IgD-negative memory B cell (primary cell): ENCODE results near the gene RSU1. TPM values are rescaled to one million over a fixed set of nuclear protein-coding genes. Genes with fewer than 3 reads are reported as not detected.
A peak's percentile ranks its signal among the peaks of the same experiment; 100 is the strongest.
"Not testable (repeated sequence)": the region's sequence is repeated elsewhere in the genome, so short reads cannot be mapped to it uniquely, and the experiment has no call there.

Experiments
- H3K27ac Mint-ChIP-seq, 3 donors: one replicate each; pipeline ENCODE4 v1.8.0; 2020 to 2022; ENCODE audit warnings: mild to moderate bottlenecking in 3 of 3, mixed read lengths in 3 of 3, moderate library complexity in 1 of 3
- H3K27me3 Mint-ChIP-seq: one replicate; pipeline ENCODE4 v1.8.0; 2021; ENCODE audit warnings: mixed read lengths
- H3K36me3 Mint-ChIP-seq: one replicate; pipeline ENCODE4 v1.8.0; 2020; ENCODE audit warnings: mild to moderate bottlenecking, mixed read lengths
- H3K4me1 Mint-ChIP-seq, 3 donors: one replicate each; pipeline ENCODE4 v1.8.0; 2020 to 2022; ENCODE audit warnings: mixed read lengths in 3 of 3, mild to moderate bottlenecking in 1 of 3
- H3K4me3 Mint-ChIP-seq, 4 donors: one replicate each; pipeline ENCODE4 v1.8.0; 2020 to 2022; ENCODE audit warnings: mild to moderate bottlenecking in 4 of 4, mixed read lengths in 4 of 4, moderate library complexity in 3 of 4
- H3K9me3 Mint-ChIP-seq, 3 donors: one replicate each; pipeline ENCODE4 v1.8.0; 2020 to 2021; ENCODE audit warnings: mixed read lengths in 3 of 3, mild to moderate bottlenecking in 1 of 3
- polyA plus RNA-seq: library from polyadenylated mRNA; unstranded; fragments of 300-500 nt; fragmentation: Illumina TruSeq; gene quantifications from one replicate; pipeline ENCODE4 v1.2.3, GENCODE V29; 2021

The RSU1 gene
- polyA plus RNA-seq, 1 donor from 2014 or later, result 86.8 TPM

DNA sequence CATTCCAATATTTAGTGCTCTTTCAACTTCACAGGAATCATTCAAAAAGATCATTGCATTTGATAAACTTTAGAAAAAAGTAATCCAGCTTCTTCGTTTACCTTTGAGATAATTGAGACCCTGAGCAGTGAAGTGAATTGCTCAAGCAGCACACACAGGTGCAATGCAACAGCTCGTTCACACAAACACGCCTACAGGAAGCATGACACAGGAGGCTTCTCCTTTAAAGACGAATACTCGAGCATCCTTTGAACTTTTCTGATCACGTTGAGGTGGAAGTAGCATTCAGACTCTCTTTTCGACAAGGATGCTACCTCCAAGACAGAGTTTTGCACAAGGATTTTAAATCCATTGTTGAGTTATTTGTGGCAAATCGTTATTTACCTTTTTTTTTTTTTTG, 18.0 kb upstream of the RSU1 start:
- Mint-ChIP-seq H3K4me1 (no peaks in the 10 kb centered on the region), H3K9me3 (peaks cover 0 to 2% (median 0%) of the 10 kb centered on the region in 3 donors), H3K4me3 (peak overlapping the region in 1 of 4 donors; percentile 74), H3K36me3 (peaks cover under 1% of the 10 kb centered on the region), H3K27me3 (peaks cover 4% of the 10 kb centered on the region), H3K27ac (peak overlapping the region in 1 of 3 donors; percentile 83)

GRCh38 chr10:16832351-16833080, 15.3 kb upstream of the RSU1 start:
- Mint-ChIP-seq H3K4me1 (peaks cover 0 to 4% (median 3%) of the 10 kb centered on the region in 3 donors), H3K27me3 (peaks cover 7% of the 10 kb centered on the region), H3K36me3 (no peaks in the 10 kb centered on the region), H3K9me3 (no peaks in the 10 kb centered on the region), H3K27ac (no peak overlapping the region), H3K4me3 (no peak overlapping the region)

DNA sequence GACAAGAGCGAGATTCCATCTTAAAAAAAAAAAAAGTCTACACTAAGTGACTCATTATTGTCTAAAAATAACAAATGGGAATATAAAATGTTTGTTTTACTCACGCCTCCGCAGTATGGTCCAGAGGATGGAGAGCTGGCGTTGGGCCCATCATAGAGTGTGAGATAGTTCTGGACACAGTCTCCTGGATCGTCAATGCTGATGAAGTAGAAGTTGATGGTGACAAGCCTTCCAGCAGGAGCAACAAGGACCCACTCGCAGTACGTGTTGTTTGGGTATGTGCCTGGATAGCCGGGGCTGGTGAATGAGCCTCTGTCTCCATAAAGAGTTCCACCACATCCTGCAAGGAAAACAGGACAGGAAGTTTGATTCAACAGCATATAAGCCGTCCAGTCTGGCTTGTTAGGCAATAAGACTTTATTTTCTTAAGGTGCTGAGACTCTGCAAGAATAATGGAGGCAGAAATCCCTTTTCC, 11.5 kb upstream of the RSU1 start:
- H3K36me3 Mint-ChIP-seq, result no peaks in the 10 kb centered on the region
- H3K4me3 Mint-ChIP-seq, result no peak overlapping the region
- H3K4me1 Mint-ChIP-seq, result peaks cover 0 to 4% (median 3%) of the 10 kb centered on the region in 3 donors
- H3K27ac Mint-ChIP-seq, result no peak overlapping the region
- peaks cover 0 to 2% (median 0%) of the 10 kb centered on the region in 3 donors for H3K9me3 Mint-ChIP-seq
- H3K27me3 Mint-ChIP-seq, result peaks cover 7% of the 10 kb centered on the region

GRCh38 chr10:16828114-16828568, 10.9 kb upstream of the RSU1 start:
- Mint-ChIP-seq H3K9me3 (peaks cover 3 to 5% (median 4%) of the 10 kb centered on the region in 3 donors), H3K4me3 (no peak overlapping the region), H3K36me3 (no peaks in the 10 kb centered on the region), H3K27me3 (peaks cover 7% of the 10 kb centered on the region), H3K4me1 (peaks cover 0 to 4% (median 3%) of the 10 kb centered on the region in 3 donors), H3K27ac (no peak overlapping the region)

GRCh38 chr10:16827474-16827873, 10.2 kb upstream of the RSU1 start:
- H3K4me1 Mint-ChIP-seq, H3K9me3 Mint-ChIP-seq, H3K27ac Mint-ChIP-seq, H3K36me3 Mint-ChIP-seq, H3K27me3 Mint-ChIP-seq: not testable (repeated sequence)
- peak overlapping the region in 1 of 4 donors; percentile 3 for H3K4me3 Mint-ChIP-seq

DNA sequence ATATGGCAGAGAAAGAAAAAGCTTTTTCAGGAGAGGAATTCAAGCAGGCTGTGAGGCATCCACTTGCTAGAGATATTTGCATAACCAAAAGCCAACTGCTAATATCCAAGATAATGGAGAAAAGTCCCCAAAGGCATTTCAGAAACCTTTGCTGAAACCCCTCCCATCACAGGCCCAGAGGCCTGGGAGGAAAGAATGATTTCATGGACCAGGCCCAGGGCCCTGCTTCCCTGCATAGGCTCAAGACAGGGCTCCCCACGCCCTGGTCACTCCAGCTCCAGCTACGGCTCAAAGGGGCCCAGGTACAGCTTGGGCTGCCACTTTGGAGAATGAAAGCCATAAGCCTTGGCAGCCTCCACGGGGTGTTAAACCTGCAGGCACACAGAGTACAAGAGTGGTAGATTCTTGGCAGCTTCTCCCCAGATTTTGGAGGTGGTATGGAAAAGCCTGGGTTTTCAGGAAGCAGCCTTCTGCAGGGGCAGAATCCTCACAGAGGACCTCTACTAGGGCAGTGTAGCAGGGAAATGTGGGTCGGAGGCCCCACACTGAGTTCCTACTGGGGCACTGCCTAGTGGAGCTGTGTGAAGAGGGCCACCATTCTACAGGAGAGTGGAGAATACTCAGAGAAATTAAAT, 5.6 kb upstream of the RSU1 start:
- Mint-ChIP-seq H3K27ac (peak overlapping the region in 1 of 3 donors; percentile 39), H3K4me1 (peaks cover 0 to 4% (median 3%) of the 10 kb centered on the region in 3 donors), H3K4me3 (no peak overlapping the region), H3K9me3 (peaks cover 7 to 19% (median 14%) of the 10 kb centered on the region in 3 donors), H3K36me3 (peaks cover 5% of the 10 kb centered on the region), H3K27me3 (no peaks in the 10 kb centered on the region)

- Mint-ChIP-seq H3K27me3 (no peaks in the 10 kb centered on the region), H3K27ac (no peak overlapping the region), H3K36me3 (peaks cover 5% of the 10 kb centered on the region), H3K9me3 (peaks cover 7 to 19% (median 14%) of the 10 kb centered on the region in 3 donors), H3K4me3 (no peak overlapping the region), H3K4me1 (peaks cover 4 to 6% (median 5%) of the 10 kb centered on the region in 3 donors)
Observed at GRCh38 chr10:16822027-16822426, 4.8 kb upstream of the RSU1 start.

GRCh38 chr10:16820421-16820820, 3.2 kb upstream of the RSU1 start:
- H3K27me3 Mint-ChIP-seq, result no peaks in the 10 kb centered on the region
- peak overlapping the region in 1 of 4 donors; percentile 86 for H3K4me3 Mint-ChIP-seq
- peaks cover 8% of the 10 kb centered on the region for H3K36me3 Mint-ChIP-seq
- H3K9me3 Mint-ChIP-seq, result peaks cover 7 to 19% (median 14%) of the 10 kb centered on the region in 3 donors
- H3K4me1 Mint-ChIP-seq, result peaks cover 13 to 15% (median 13%) of the 10 kb centered on the region in 3 donors
- no peak overlapping the region for H3K27ac Mint-ChIP-seq

GRCh38 chr10:16820018-16820417, 2.8 kb upstream of the RSU1 start:
- peaks cover 7 to 19% (median 12%) of the 10 kb centered on the region in 3 donors for H3K9me3 Mint-ChIP-seq
- no peaks in the 10 kb centered on the region for H3K27me3 Mint-ChIP-seq
- H3K36me3 Mint-ChIP-seq, result peaks cover 8% of the 10 kb centered on the region
- H3K27ac Mint-ChIP-seq, result no peak overlapping the region
- H3K4me3 Mint-ChIP-seq, result peak overlapping the region in 1 of 4 donors; percentile 86
- H3K4me1 Mint-ChIP-seq, result peaks cover 17% of the 10 kb centered on the region in 3 donors

- H3K9me3 Mint-ChIP-seq, result peaks cover 7 to 19% (median 12%) of the 10 kb centered on the region in 3 donors
- peaks cover 17 to 21% (median 20%) of the 10 kb centered on the region in 3 donors for H3K4me1 Mint-ChIP-seq
- H3K27ac Mint-ChIP-seq, result peak overlapping the region in 1 of 3 donors; percentile 34
- peak overlapping the region in 1 of 4 donors; percentile 86 for H3K4me3 Mint-ChIP-seq
- peaks cover 8% of the 10 kb centered on the region for H3K36me3 Mint-ChIP-seq
- H3K27me3 Mint-ChIP-seq, result no peaks in the 10 kb centered on the region
Observed at GRCh38 chr10:16819436-16819835, 2.2 kb upstream of the RSU1 start.

- Mint-ChIP-seq H3K4me3 (peak overlapping the region in 2 of 4 donors; percentile 4 to 86), H3K9me3 (peaks cover 7 to 19% (median 12%) of the 10 kb centered on the region in 3 donors), H3K27me3 (no peaks in the 10 kb centered on the region), H3K27ac (peak overlapping the region in 1 of 3 donors; percentile 34), H3K36me3 (peaks cover 8% of the 10 kb centered on the region), H3K4me1 (peaks cover 17 to 21% (median 20%) of the 10 kb centered on the region in 3 donors)
Observed at GRCh38 chr10:16819026-16819425, 1.8 kb upstream of the RSU1 start.

DNA sequence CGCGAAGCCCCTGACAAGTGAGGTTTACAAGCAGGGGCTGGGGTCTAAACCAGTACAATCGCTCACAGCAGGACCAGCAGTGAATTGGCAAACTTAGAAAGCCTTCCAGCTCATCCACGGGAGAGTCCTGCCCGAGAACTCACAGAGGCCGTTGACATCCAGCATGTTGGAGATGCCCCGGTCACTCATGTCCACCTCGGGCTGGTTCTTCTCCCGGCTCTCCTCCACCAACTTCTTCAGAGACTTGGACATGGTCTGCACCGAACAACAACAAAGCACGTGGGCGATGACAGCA, 447 bp downstream of the RSU1 start:
- H3K4me3 Mint-ChIP-seq, result peak overlapping the region; percentile 86 to 99 (median 94)
- no peaks in the 10 kb centered on the region for H3K27me3 Mint-ChIP-seq
- peaks cover 22 to 25% (median 24%) of the 10 kb centered on the region in 3 donors for H3K4me1 Mint-ChIP-seq
- H3K9me3 Mint-ChIP-seq, result peaks cover 0 to 5% (median under 1%) of the 10 kb centered on the region in 3 donors
- peaks cover 4% of the 10 kb centered on the region for H3K36me3 Mint-ChIP-seq
- peak overlapping the region; percentile 73 to 98 (median 96) for H3K27ac Mint-ChIP-seq

- Mint-ChIP-seq H3K27me3 (no peaks in the 10 kb centered on the region), H3K4me3 (peak overlapping the region; percentile 86 to 99 (median 94)), H3K27ac (peak overlapping the region; percentile 40 to 96 (median 73)), H3K4me1 (peaks cover 24 to 27% (median 25%) of the 10 kb centered on the region in 3 donors), H3K9me3 (no peaks in the 10 kb centered on the region), H3K36me3 (peaks cover 5% of the 10 kb centered on the region)
Observed at GRCh38 chr10:16816171-16816570, 1.1 kb downstream of the RSU1 start.

- Mint-ChIP-seq H3K4me3 (no peak overlapping the region), H3K27me3 (no peaks in the 10 kb centered on the region), H3K9me3 (no peaks in the 10 kb centered on the region), H3K36me3 (peaks cover 5% of the 10 kb centered on the region), H3K27ac (no peak overlapping the region), H3K4me1 (peaks cover 20 to 33% (median 30%) of the 10 kb centered on the region in 3 donors)
Observed at GRCh38 chr10:16814012-16814411, 3.2 kb downstream of the RSU1 start.

- H3K36me3 Mint-ChIP-seq, result peaks cover 5% of the 10 kb centered on the region
- H3K4me3 Mint-ChIP-seq, result no peak overlapping the region
- H3K9me3 Mint-ChIP-seq, result no peaks in the 10 kb centered on the region
- no peak overlapping the region for H3K27ac Mint-ChIP-seq
- no peaks in the 10 kb centered on the region for H3K27me3 Mint-ChIP-seq
- H3K4me1 Mint-ChIP-seq, result peaks cover 20 to 31% (median 30%) of the 10 kb centered on the region in 3 donors
Observed at GRCh38 chr10:16812676-16813075, 4.5 kb downstream of the RSU1 start.
